ENCODE measurements around the gene SEZ6L.

Gene SEZ6L

GRCh38 chr22:26194313-26194712, 25.1 kb downstream of the SEZ6L start:
- no peak for DNase-seq (ENCODE audit: low read depth, low spot score)
- ChIA-PET CTCF (interaction anchor here (0.8 kb wide), 1 partner anchor 137 kb away, joined by 3 read pairs; no protein-coding TSS in a partner anchor), POLR2A (no interaction called here)
- no peak for TF ChIP-seq CTCF (IDR thresholded peaks at IDR 0.05; ENCODE audit: insufficient read depth, low read length, missing control alignments)
- H3K4me3 ChIP-seq (ENCODE audit: low read depth, low read length), result no peak overlapping the region

- CTCF ChIA-PET, result interaction anchor here (0.8 kb wide), 1 partner anchor 136 kb away, joined by 3 read pairs; no protein-coding TSS in a partner anchor
- H3K4me3 ChIP-seq (ENCODE audit: low read depth, low read length), result no peak overlapping the region
- no peak for TF ChIP-seq CTCF (IDR thresholded peaks at IDR 0.05; ENCODE audit: insufficient read depth, low read length, missing control alignments)
- POLR2A ChIA-PET, result no interaction called here
- DNase-seq (ENCODE audit: low read depth, low spot score), result no peak
Observed at GRCh38 chr22:26194877-26195276, 25.6 kb downstream of the SEZ6L start.

- no peak overlapping the region for H3K4me3 ChIP-seq (ENCODE audit: low read depth, low read length)
- POLR2A ChIA-PET, result no interaction called here
- no peak for DNase-seq (ENCODE audit: low read depth, low spot score)
- TF ChIP-seq CTCF (IDR thresholded peaks at IDR 0.05; ENCODE audit: insufficient read depth, low read length, missing control alignments), result no peak
- CTCF ChIA-PET, result no interaction called here
Observed at GRCh38 chr22:26196657-26197056, 27.4 kb downstream of the SEZ6L start.

GRCh38 chr22:26197425-26197824, 28.2 kb downstream of the SEZ6L start:
- ChIA-PET POLR2A (no interaction called here), CTCF (no interaction called here)
- no peak for TF ChIP-seq CTCF (IDR thresholded peaks at IDR 0.05; ENCODE audit: insufficient read depth, low read length, missing control alignments)
- no peak overlapping the region for H3K4me3 ChIP-seq (ENCODE audit: low read depth, low read length)
- DNase-seq (ENCODE audit: low read depth, low spot score), result no peak

GRCh38 chr22:26199665-26200064, 30.4 kb downstream of the SEZ6L start:
- H3K4me3 ChIP-seq (ENCODE audit: low read depth, low read length), result no peak overlapping the region
- no peak for DNase-seq (ENCODE audit: low read depth, low spot score)
- TF ChIP-seq CTCF (IDR thresholded peaks at IDR 0.05; ENCODE audit: insufficient read depth, low read length, missing control alignments), result no peak
- CTCF ChIA-PET, result no interaction called here
- POLR2A ChIA-PET, result no interaction called here

GRCh38 chr22:26202280-26202924, 33.1 kb downstream of the SEZ6L start:
- CTCF ChIA-PET, result interaction anchor here (1.5 to 2.2 kb wide), 2 partner anchors 30 to 35 kb away, joined by 3 to 8 read pairs; no protein-coding TSS in a partner anchor
- POLR2A ChIA-PET, result no interaction called here
- TF ChIP-seq CTCF (IDR thresholded peaks at IDR 0.05; ENCODE audit: insufficient read depth, low read length, missing control alignments), result no peak
- H3K4me3 ChIP-seq (ENCODE audit: low read depth, low read length), result no peak overlapping the region
- DNase-seq (ENCODE audit: low read depth, low spot score), result no peak

Measured in AG04449 (cell line).